ENCODE data around the gene JUNB. TPM values are rescaled to one million over a fixed set of nuclear protein-coding genes. Genes with fewer than 3 reads are reported as not detected.
A peak's percentile ranks its signal among the peaks of the same experiment; 100 is the strongest.

JUNB gene
- total and polyA plus RNA-seq, 2 of the 13 experiments (the other 11 are each of a cell fraction or from before 2014, with no cell fraction given): 7.7 to 8.2 TPM

DNA sequence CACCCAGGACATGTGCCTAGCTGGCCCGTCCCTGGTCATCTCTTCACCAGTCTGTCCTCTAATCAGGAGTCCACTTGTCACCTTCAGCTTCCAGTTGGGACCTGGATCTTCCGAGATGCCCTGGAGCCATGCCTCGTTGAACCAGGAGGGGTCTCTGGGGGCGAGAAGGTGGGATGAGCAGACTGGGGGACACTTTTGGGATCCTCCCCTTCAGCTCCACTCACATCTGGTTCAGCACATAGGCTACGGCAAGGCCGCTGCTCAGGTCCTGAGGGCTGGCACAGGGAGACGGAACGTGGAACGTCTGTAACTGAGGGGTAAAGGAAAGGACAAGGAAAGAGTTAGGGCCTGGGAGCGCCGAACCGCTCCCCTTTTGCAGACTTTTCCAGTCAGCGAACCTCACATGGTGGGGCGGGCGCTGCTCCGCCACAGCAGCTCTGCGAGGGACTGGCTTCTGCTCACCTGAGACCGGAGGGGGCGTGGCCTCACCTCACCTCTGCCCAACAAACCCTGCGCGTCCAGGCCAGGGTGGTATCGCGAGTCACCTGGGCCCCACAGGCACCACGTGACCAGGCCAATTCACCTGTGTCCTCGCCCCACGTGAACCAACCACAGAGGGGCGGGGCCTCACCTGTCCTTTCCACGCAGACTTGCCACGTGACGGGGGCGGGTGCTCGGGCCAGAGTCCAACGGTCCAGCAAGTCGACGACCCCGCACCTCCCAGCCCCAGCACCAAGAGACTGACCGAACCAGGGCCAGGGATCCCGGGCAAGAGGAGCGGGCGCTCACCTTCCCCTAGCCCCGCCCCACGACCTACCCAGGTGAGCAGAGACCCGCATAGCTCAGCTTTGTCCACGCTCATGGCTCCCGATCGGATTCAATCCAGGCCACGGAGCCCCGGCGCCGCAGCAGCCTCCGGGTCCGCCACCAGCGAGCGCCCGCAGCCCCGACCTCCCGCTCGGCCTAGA is 16.4 kb upstream of the JUNB start, which contains the start of gene HOOK2 (continued):
- TF ChIP-seq ZNF280B (CRISPR knock-in tag; IDR thresholded peaks at IDR 0.05; ENCODE audit: borderline replicate concordance): peak; percentile 35; the same call in 1 of the 2 replicates
- peak; percentile 3; the same call in 1 of the 2 replicates for TF ChIP-seq HDAC1 (CRISPR knock-in tag; IDR thresholded peaks at IDR 0.05)
- TF ChIP-seq TRIM24 (CRISPR knock-in tag; IDR thresholded peaks at IDR 0.05): no peak
- TF ChIP-seq ZNF34 (CRISPR knock-in tag; IDR thresholded peaks at IDR 0.05; ENCODE audit: borderline replicate concordance): no peak
- no peak for TF ChIP-seq NFYC (CRISPR knock-in tag; IDR thresholded peaks at IDR 0.05)
- no peak for TF ChIP-seq SUZ12 (IDR thresholded peaks at IDR 0.05; ENCODE audit: low read depth, low read length)
- TF ChIP-seq, protein P1, sequence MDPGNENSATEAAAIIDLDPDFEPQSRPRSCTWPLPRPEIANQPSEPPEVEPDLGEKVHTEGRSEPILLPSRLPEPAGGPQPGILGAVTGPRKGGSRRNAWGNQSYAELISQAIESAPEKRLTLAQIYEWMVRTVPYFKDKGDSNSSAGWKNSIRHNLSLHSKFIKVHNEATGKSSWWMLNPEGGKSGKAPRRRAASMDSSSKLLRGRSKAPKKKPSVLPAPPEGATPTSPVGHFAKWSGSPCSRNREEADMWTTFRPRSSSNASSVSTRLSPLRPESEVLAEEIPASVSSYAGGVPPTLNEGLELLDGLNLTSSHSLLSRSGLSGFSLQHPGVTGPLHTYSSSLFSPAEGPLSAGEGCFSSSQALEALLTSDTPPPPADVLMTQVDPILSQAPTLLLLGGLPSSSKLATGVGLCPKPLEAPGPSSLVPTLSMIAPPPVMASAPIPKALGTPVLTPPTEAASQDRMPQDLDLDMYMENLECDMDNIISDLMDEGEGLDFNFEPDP (CRISPR knock-in tag; conservative IDR thresholded peaks at IDR 0.05): no peak
- TF ChIP-seq GATAD2A (CRISPR knock-in tag; IDR thresholded peaks at IDR 0.05): no peak
- TF ChIP-seq LCORL (IDR thresholded peaks at IDR 0.05): no peak
- TF ChIP-seq LCORL (CRISPR knock-in tag; IDR thresholded peaks at IDR 0.05): peak; percentile 43; the same call in 1 of the 2 replicates
- TF ChIP-seq, protein P2, sequence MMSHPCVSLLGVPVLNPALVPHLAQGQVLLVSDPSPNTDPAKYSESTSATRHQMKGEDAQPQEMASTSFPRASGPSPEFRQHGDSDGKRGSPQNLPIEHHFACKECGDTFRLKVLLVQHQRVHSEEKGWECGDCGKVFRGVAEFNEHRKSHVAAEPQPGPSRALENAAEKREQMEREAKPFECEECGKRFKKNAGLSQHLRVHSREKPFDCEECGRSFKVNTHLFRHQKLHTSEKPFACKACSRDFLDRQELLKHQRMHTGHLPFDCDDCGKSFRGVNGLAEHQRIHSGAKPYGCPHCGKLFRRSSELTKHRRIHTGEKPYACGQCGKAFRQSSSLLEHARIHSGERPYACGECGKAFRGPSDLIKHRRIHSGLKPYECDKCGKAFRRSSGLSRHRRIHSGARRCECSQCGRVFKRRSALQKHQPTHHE (CRISPR knock-in tag; IDR thresholded peaks at IDR 0.05; ENCODE audit: borderline replicate concordance): no peak
- peak; percentile 44; the same call in 1 of the 2 replicates for TF ChIP-seq SMYD3 (CRISPR knock-in tag; IDR thresholded peaks at IDR 0.05)
- TF ChIP-seq ZNF292 (CRISPR knock-in tag; IDR thresholded peaks at IDR 0.05; ENCODE audit: borderline replicate concordance, low read depth): no peak
- TF ChIP-seq, protein P3, sequence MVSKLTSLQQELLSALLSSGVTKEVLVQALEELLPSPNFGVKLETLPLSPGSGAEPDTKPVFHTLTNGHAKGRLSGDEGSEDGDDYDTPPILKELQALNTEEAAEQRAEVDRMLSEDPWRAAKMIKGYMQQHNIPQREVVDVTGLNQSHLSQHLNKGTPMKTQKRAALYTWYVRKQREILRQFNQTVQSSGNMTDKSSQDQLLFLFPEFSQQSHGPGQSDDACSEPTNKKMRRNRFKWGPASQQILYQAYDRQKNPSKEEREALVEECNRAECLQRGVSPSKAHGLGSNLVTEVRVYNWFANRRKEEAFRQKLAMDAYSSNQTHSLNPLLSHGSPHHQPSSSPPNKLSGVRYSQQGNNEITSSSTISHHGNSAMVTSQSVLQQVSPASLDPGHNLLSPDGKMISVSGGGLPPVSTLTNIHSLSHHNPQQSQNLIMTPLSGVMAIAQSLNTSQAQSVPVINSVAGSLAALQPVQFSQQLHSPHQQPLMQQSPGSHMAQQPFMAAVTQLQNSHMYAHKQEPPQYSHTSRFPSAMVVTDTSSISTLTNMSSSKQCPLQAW (CRISPR knock-in tag; IDR thresholded peaks at IDR 0.05): no peak; the same call in 1 of the 2 replicates
- TF ChIP-seq ZMYM3 (CRISPR knock-in tag; IDR thresholded peaks at IDR 0.05): no peak
- TF ChIP-seq ZNF883 (CRISPR knock-in tag; IDR thresholded peaks at IDR 0.05; ENCODE audit: not compliant biosample characterization): peak; percentile 62
- no peak; the same call in 1 of the 2 replicates for TF ChIP-seq SNAPC2 (CRISPR knock-in tag; IDR thresholded peaks at IDR 0.05)
- TF ChIP-seq ARNTL (CRISPR knock-in tag; IDR thresholded peaks at IDR 0.05): peak; percentile 95
- TF ChIP-seq NR0B2 (CRISPR knock-in tag; IDR thresholded peaks at IDR 0.05): 0 out of 2 replicates have a peak, but pooled peaks have one; percentile 46
- peak; percentile 80 for TF ChIP-seq RAD51 (IDR thresholded peaks at IDR 0.05; ENCODE audit: borderline replicate concordance)
- TF ChIP-seq MIER2 (CRISPR knock-in tag; IDR thresholded peaks at IDR 0.05): no peak
- no peak for TF ChIP-seq TEAD2 (CRISPR knock-in tag; IDR thresholded peaks at IDR 0.05)
- TF ChIP-seq NR1H2 (CRISPR knock-in tag; IDR thresholded peaks at IDR 0.05; ENCODE audit: borderline replicate concordance, low read depth): no peak
- no peak for TF ChIP-seq ZNF431 (CRISPR knock-in tag; IDR thresholded peaks at IDR 0.05; ENCODE audit: borderline replicate concordance, low read depth)

Measured in HepG2 (cell line).